SU-DHL-6 (cell line): ENCODE results near the gene LBX2.

Experiments used
- H2AFZ ChIP-seq: fragments of 200-600 bp; sonication (generic); 2 replicates; pipeline ENCODE4 v1.6.1; 2014; ENCODE audit warnings: low read depth, mild to moderate bottlenecking, moderate library complexity, mixed read lengths, antibody characterized with exemption, low read length; ENCODE audit not compliant: severe bottlenecking
- H3F3A ChIP-seq: fragments of 200-600 bp; shearing (Covaris generic); 2 replicates; pipeline ENCODE4 v1.6.0; 2016; ENCODE audit warnings: antibody characterized with exemption, mild to moderate bottlenecking; ENCODE audit not compliant: insufficient read depth
- H3K27ac ChIP-seq: fragments of 200-600 bp; sonication (generic); 2 replicates; pipeline ENCODE4 v1.5.1; 2016; ENCODE audit warnings: low read depth, mild to moderate bottlenecking, low read length, moderate library complexity, mixed read lengths
- H3K27me3 ChIP-seq: fragments of 200-600 bp; sonication (generic), shearing (Covaris generic); 2 replicates; pipeline ENCODE4 v1.6.0; 2014; ENCODE audit warnings: mild to moderate bottlenecking, low read length
- H3K36me3 ChIP-seq: fragments of 200-600 bp; sonication (generic); 2 replicates; pipeline ENCODE4 v1.6.1; 2014; ENCODE audit warnings: mild to moderate bottlenecking, low read length, mixed read lengths
- H3K4me2 ChIP-seq: fragments of 300-600, 200-600 bp; shearing (Covaris generic), sonication (generic); 2 replicates; pipeline ENCODE4 v1.6.0; 2014; ENCODE audit warnings: low read length, low read depth, mild to moderate bottlenecking; ENCODE audit not compliant: poor library complexity, severe bottlenecking
- H3K4me3 ChIP-seq: fragments of 200-600 bp; sonication (generic); 2 replicates; pipeline ENCODE4 v1.5.1; 2014; ENCODE audit warnings: antibody characterized with exemption, low read length, mild to moderate bottlenecking, mixed read lengths; ENCODE audit not compliant: insufficient read depth, poor library complexity, severe bottlenecking
- H3K79me2 ChIP-seq: fragments of 200-600 bp; sonication (generic); 2 replicates; pipeline ENCODE4 v1.6.1; 2014; ENCODE audit warnings: mild to moderate bottlenecking, low read length, moderate library complexity; ENCODE audit not compliant: insufficient read depth
- H3K9ac ChIP-seq: fragments of 200-600 bp; sonication (generic); 2 replicates; pipeline ENCODE4 v1.7.0; 2014; ENCODE audit warnings: mild to moderate bottlenecking, low read length
- H3K9me2 ChIP-seq: fragments of 200-600 bp; sonication (generic); replicated peaks from 2 replicates; pipeline ENCODE4 v1.6.1; 2014; ENCODE audit warnings: low read length; ENCODE audit not compliant: insufficient read depth
- H3K9me3 ChIP-seq: fragments of 200-600 bp; sonication (generic); 2 replicates; pipeline ENCODE4 v1.6.1; 2014; ENCODE audit warnings: low read length, mixed read lengths; ENCODE audit not compliant: insufficient read depth
- H4K20me1 ChIP-seq: fragments of 200-600 bp; sonication (generic); 2 replicates; pipeline ENCODE4 v1.6.1; 2014; ENCODE audit warnings: low read depth, mild to moderate bottlenecking, antibody characterized with exemption, low read length, moderate library complexity, mixed read lengths
- CTCF ChIP-seq: fragments of 200-600 bp; sonication (generic); IDR thresholded peaks from one replicate; pipeline ENCODE4 v1.5.1; 2017; ENCODE audit warnings: antibody characterized with exemption, mild to moderate bottlenecking, low read length, moderate library complexity; ENCODE audit not compliant: insufficient read depth, poor library complexity, severe bottlenecking
- EZH2phosphoT487 ChIP-seq: fragments of 200-600 bp; sonication (generic), shearing (Covaris generic); conservative IDR thresholded peaks from 2 replicates; pipeline ENCODE4 v1.6.1; 2018; ENCODE audit warnings: mild to moderate bottlenecking, antibody characterized with exemption, low read length, moderate library complexity, mixed read lengths

Gene LBX2

GRCh38 chr2:74526649-74527230 lies 27.3 kb upstream of the LBX2 start:
- peaks cover 11% of the 10 kb centered on the region for H3K36me3 ChIP-seq
- H3K9me3 ChIP-seq = no peaks in the 10 kb centered on the region
- H3K9me2 ChIP-seq = no peaks in the 10 kb centered on the region
- peaks cover 23% of the 10 kb centered on the region for H3K79me2 ChIP-seq
- H3K4me3 ChIP-seq = no peak overlapping the region
- H3F3A ChIP-seq = 0 out of 2 replicates have a peak, but pooled peaks cover 6% of the 10 kb centered on the region
- no peak overlapping the region for H3K4me2 ChIP-seq
- no peak overlapping the region for H3K9ac ChIP-seq
- no peaks in the 10 kb centered on the region for H4K20me1 ChIP-seq
- H3K27ac ChIP-seq = no peak overlapping the region
- H3K27me3 ChIP-seq = no peaks in the 10 kb centered on the region
- H2AFZ ChIP-seq = no peak overlapping the region
- no peak for TF ChIP-seq EZH2phosphoT487
- no peak for TF ChIP-seq CTCF

GRCh38 chr2:74525717-74526648 lies 26.6 kb upstream of the LBX2 start, which contains the start of gene DQX1:
Gene DQX1, minus strand, starts transcription at chr2:74526231. Its CDS starts 502 bp downstream, at chr2:74525729.
- Histone ChIP-seq H3K27ac (no peak within 1 kb of the TSS), H3K79me2 (peaks cover 23% of the 10 kb centered on the region), H3K4me3 (no peak within 1 kb of the TSS), H2AFZ (no peak within 1 kb of the TSS), H3K9ac (no peak within 1 kb of the TSS), H3K36me3 (peaks cover 11% of the 10 kb centered on the region), H3K4me2 (no peak within 1 kb of the TSS), H3K9me2 (no peaks in the 10 kb centered on the region), H3K9me3 (no peaks in the 10 kb centered on the region), H4K20me1 (no peaks in the 10 kb centered on the region), H3K27me3 (no peaks in the 10 kb centered on the region), H3F3A (0 out of 2 replicates have a peak, but pooled peaks cover 6% of the 10 kb centered on the region)
- TF ChIP-seq CTCF = no peak

- no peak for TF ChIP-seq EZH2phosphoT487
- no peak for TF ChIP-seq CTCF
- Histone ChIP-seq H3K79me2 (peaks cover 21% of the 10 kb centered on the region), H3K9me3 (no peaks in the 10 kb centered on the region), H2AFZ (no peak overlapping the region), H3K9ac (no peak overlapping the region), H3F3A (0 out of 2 replicates have a peak, but pooled peaks cover 6% of the 10 kb centered on the region), H3K27me3 (no peaks in the 10 kb centered on the region), H3K27ac (no peak overlapping the region), H3K9me2 (no peaks in the 10 kb centered on the region), H3K36me3 (peaks cover 11% of the 10 kb centered on the region), H4K20me1 (no peaks in the 10 kb centered on the region), H3K4me3 (no peak overlapping the region), H3K4me2 (no peak overlapping the region)
These were observed 25.7 kb upstream of the LBX2 start for GRCh38 chr2:74524955-74525716.
